HG03095 (cell line): ENCODE results near the gene SNURF.
"Not testable (repeated sequence)": the region's sequence is repeated elsewhere in the genome, so short reads cannot be mapped to it uniquely, and the experiment has no call there.

ENCODE experiments used
- ATAC-seq: cut with Tn5 transposase; IDR thresholded peaks from one replicate; pipeline ENCODE4 v1.9.1; 2021; ENCODE audit warnings: moderate library complexity; ENCODE audit not compliant: unreplicated experiment

The SNURF gene

DNA sequence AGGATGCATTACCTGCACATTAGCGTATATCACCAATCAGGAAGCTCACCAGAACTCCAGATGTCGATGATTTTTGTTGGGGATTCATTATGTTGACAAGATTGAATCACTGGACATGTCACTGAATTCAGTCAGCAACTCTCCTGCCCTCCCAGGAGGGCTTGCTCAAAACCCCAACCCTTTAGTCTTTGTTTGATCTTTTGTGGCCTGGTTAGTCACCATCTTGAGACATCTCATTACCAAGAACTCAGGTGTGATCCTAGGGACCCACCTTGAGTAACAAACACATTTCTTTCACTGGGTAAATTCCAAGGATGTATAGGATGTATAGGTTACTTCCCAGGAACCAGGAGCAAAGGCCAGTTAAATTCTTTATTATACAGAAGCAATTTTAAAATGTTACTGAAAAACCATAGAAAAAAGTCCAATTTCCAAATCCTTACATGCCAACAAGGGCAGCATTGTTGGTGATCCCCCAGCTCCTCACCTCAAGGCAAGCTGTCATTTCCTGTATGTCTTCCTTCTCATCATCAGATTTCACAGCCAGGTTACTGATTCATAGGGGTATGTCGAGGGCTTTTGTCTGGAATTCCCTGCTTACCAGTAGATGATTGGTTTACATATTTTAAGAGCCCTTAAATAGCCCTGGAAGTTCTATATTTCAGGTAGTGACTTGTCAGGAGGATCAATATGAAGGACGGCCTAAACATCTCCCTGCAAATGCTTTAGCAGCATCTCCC, 11.7 kb downstream of the SNURF start:
- no peak for ATAC-seq

DNA sequence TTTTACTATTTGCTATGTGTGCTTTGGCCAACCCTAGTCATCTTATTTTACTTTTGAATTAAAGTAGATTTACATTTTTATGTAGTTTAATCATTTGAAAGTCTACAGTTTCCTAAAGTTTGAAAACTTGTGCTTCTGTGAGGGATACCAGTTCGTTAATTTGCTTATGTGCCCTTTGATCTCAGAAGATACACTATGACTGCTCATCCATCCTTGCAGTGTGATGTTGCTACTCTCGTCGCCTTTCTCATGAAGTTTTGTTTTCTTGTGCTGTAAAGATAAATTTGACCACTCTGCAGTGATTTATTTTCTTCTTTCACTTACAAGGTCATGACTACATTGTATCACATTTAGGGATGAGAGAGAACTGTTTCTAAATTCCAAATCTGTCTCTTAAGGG, 16.3 kb downstream of the SNURF start:
- ATAC-seq, result no peak

DNA sequence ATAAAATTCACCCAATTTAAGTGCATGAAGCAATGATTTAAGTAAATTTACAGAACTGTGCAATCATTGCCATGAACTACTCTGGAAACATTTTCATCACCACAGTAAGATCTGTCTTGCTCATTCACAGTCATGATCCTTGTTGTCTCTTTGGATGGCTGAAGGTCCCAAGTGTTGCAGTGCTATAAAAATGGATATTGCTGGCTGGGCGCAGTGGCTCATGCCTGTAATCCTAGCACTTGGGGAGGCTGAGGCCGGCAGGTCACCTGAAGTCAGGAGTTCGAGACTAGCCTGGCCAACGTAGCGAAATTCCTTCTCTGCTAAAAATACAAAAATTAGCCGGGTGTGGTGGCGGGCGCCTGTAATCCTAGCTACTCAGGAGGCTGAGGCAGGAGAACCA, 17.0 kb downstream of the SNURF start:
- ATAC-seq, result no peak

DNA sequence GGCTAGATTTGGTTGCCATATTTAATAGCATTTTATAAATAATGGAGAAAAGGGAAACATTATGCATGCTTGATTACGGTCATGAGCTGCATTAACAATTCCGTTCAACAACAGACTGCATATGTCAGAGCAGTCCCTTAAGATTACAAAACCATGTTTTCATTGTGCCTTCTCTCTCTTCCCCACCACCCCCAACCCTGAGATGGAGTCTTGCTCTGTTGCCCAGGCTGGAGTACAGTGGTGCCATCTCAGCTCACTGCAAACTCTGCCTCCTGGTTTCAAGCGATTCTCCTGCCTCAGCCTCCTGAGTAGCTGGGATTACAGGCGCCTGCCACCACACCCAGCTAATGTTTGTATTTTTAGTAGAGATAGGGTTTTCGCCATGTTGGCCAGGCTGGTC, 17.9 kb downstream of the SNURF start:
- not testable (repeated sequence) for ATAC-seq

DNA sequence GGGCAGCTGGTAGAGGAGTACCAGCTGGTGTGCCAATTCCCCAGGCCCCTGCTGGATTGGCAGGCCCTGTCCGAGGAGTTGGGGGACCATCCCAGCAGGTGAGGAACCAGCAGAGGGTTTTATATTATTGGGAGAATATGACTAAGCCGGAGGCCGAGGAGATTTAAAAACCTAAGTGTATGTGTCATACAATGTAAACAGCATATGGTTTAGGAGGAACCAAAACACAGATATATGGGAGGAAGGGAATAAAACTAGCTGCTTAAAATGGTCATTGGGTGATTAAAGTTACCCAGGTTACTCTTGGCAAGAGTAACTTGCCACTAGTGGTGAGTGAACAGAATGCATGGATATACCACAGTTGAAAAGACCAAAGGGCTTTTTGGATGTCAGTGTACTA, 22.1 kb downstream of the SNURF start:
- no peak for ATAC-seq

DNA sequence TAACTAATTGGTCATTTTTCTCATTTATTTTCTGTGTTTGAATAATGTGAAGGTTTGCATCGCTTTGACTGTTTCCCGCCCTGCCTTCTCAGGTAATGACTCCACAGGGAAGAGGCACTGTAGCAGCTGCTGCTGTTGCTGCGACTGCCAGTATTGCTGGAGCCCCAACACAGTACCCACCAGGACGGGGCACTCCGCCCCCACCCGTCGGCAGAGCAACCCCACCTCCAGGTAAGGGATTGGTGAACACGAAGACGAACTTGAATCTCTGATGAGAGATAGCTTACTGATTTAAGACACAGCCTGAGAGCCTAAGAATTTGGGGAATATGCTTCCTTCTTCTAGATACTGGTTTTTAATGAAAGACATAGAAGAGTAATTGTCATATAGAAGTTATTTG, 22.9 kb downstream of the SNURF start:
- no peak for ATAC-seq

DNA sequence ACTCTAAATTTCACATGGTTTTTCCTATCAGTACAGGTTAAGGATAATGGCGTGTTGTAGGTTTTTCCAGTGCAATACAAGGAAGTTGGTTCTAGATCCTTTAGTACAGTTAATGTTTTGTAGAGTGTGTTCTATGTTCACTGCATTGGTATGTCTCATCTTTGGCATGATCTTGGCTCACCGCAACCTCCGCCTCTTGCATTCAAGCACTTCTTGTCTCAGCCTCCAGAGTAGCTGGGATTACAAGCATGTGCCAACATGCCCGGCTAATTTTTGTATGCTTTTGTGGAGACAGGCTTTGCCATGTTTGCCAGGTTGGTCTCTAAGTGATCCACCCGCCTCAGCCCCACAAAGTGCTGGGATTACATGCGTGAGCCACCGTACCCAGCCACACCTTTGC, 30.4 kb downstream of the SNURF start:
- no peak for ATAC-seq

DNA sequence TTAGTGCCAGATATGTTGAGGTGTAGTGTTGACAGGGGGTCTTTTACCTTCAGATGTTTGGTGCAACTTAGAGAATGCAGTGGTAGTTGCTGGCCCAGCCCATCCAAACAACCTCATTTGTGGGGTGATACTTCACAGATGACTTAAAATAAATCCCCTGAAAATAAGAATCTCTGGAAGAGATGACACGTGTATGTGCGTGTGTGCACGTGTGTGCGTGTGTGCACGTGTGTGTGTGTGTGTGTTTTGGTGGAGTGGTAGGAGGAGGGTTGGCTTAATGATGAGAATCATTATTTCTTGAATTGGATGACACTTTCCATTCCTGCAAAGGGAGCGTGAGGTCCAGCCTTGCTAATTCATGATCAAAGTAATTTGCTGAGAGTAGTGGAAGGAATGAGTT, 31.9 kb downstream of the SNURF start:
- ATAC-seq, result no peak
